Kidney (tissue), 14 donors: ENCODE measurements around the gene ANG. TPM values are rescaled to one million over a fixed set of nuclear protein-coding genes. Genes with fewer than 3 reads are reported as not detected.

Experiments
- DNase-seq, 5 donors: peaks; one replicate each; pipeline ENCODE4 v3.0.0-alpha.2; 2013 to 2020
- FAIRE-seq: peaks from 2 replicates; lab custom pipeline; 2012; peaks lifted over from hg19 to GRCh38; lab: Jason Lieb, UNC
- H3K27ac ChIP-seq, 2 donors: one replicate each; pipeline ENCODE4 v1.7.0; 2013; ENCODE audit warnings: low read depth in 2 of 2, low read length in 2 of 2, inconsistent platforms in 1 of 2
- H3K27me3 ChIP-seq: one replicate; pipeline ENCODE4 v1.7.1; 2013; ENCODE audit warnings: low read length, inconsistent platforms; ENCODE audit not compliant: control insufficient read depth, insufficient read depth
- H3K36me3 ChIP-seq, 3 donors: one replicate each; pipeline versions ENCODE4 v1.7.0 to v1.7.1; 2013; ENCODE audit warnings: low read length in 3 of 3, control low read depth in 1 of 3, inconsistent platforms in 1 of 3; ENCODE audit not compliant: insufficient read depth in 3 of 3, control insufficient read depth in 2 of 3
- H3K4me1 ChIP-seq, 3 donors: one replicate each; pipeline versions ENCODE4 v1.7.0 to v1.7.1; 2013; ENCODE audit warnings: low read length in 3 of 3, inconsistent platforms in 1 of 3, low read depth in 1 of 3; ENCODE audit not compliant: control insufficient read depth in 2 of 3, insufficient read depth in 2 of 3
- H3K4me3 ChIP-seq, 3 donors: one replicate each; pipeline versions ENCODE4 v1.7.0 to v1.8.1; 2013; ENCODE audit warnings: low read length in 3 of 3, control low read depth in 1 of 3, inconsistent platforms in 1 of 3
- H3K9ac ChIP-seq, 3 donors: one replicate each; pipeline versions ENCODE4 v1.7.0 to v1.7.1; 2013; ENCODE audit warnings: low read length in 3 of 3, control low read depth in 1 of 3, inconsistent platforms in 1 of 3
- H3K9me3 ChIP-seq, 3 donors: one replicate each; pipeline versions ENCODE4 v1.7.0 to v1.7.1; 2013; ENCODE audit warnings: low read length in 3 of 3, control low read depth in 1 of 3, inconsistent platforms in 1 of 3; ENCODE audit not compliant: control insufficient read depth in 2 of 3, insufficient read depth in 1 of 3
- intact Hi-C: fragments of 100-400 bp; cut with DNase I; formaldehyde crosslinking; loops from one replicate; pipeline ENCODE4 v1.11.1; 2022
- polyA plus RNA-seq: library from polyadenylated mRNA; stranded (reverse); fragments of 350-450 nt; fragmentation: Illumina TruSeq; extraction: RNeasy Lipid Tissue Mini Kit (QIAGEN cat#74804); gene quantifications from one replicate; pipeline ENCODE4 v1.2.3, GENCODE V29; 2014; ENCODE audit warnings: low read depth, low replicate concordance; ENCODE audit not compliant: insufficient read depth
- total RNA-seq: library from RNA; stranded (reverse); fragmentation: NEBNext Ultra II Directional; extraction: Animal tissue kit (Norgen Biotek cat#: 25700); gene quantifications from one replicate; pipeline ENCODE4 v1.2.1, GENCODE V29; 2021
- TF ChIP-seq, protein P1 (sequence below): IDR thresholded peaks from 3 replicates; pipeline ENCODE4 v1.5.1; 2012; ENCODE audit warnings: mild to moderate bottlenecking, moderate library complexity, borderline replicate concordance; ENCODE audit not compliant: insufficient read depth; ENCODE audit errors: extremely low read depth
- donor health status: control.
- donor health status: control.
- donor health status: control.
- donor health status: control.
- donor health status: control.
- donor health status: DM: yes; HTN: yes; CAD: no.
- donor health status: Normal renal cell carcinoma (clear cell type).

Gene ANG
- total and polyA plus RNA-seq, 2 donors from 2014 or later: 19.4 to 24.5 TPM

GRCh38 chr14:20683125-20683890, 5.3 kb upstream of the ANG start:
- H3K4me1 ChIP-seq: peaks cover 0 to 25% (median 17%) of the 10 kb centered on the region in 3 donors
- no peaks in the 10 kb centered on the region for H3K36me3 ChIP-seq
- TF ChIP-seq, protein P1, sequence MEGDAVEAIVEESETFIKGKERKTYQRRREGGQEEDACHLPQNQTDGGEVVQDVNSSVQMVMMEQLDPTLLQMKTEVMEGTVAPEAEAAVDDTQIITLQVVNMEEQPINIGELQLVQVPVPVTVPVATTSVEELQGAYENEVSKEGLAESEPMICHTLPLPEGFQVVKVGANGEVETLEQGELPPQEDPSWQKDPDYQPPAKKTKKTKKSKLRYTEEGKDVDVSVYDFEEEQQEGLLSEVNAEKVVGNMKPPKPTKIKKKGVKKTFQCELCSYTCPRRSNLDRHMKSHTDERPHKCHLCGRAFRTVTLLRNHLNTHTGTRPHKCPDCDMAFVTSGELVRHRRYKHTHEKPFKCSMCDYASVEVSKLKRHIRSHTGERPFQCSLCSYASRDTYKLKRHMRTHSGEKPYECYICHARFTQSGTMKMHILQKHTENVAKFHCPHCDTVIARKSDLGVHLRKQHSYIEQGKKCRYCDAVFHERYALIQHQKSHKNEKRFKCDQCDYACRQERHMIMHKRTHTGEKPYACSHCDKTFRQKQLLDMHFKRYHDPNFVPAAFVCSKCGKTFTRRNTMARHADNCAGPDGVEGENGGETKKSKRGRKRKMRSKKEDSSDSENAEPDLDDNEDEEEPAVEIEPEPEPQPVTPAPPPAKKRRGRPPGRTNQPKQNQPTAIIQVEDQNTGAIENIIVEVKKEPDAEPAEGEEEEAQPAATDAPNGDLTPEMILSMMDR: no peak
- peak overlapping the region; percentile 98 to 100 for H3K27ac ChIP-seq
- peak overlapping the region; percentile 74 to 99 (median 96) for H3K9ac ChIP-seq
- peak; percentile 83 to 96 (median 91) for DNase-seq
- intact Hi-C loops: loop anchor here (10.0 kb wide), 1 partner anchor 349 kb away; the partner anchor contains the start of gene CCNB1IP1
- no peaks in the 10 kb centered on the region for H3K27me3 ChIP-seq
- FAIRE-seq: no peak
- peak overlapping the region; percentile 79 to 94 (median 91) for H3K4me3 ChIP-seq
- no peaks in the 10 kb centered on the region for H3K9me3 ChIP-seq

DNA sequence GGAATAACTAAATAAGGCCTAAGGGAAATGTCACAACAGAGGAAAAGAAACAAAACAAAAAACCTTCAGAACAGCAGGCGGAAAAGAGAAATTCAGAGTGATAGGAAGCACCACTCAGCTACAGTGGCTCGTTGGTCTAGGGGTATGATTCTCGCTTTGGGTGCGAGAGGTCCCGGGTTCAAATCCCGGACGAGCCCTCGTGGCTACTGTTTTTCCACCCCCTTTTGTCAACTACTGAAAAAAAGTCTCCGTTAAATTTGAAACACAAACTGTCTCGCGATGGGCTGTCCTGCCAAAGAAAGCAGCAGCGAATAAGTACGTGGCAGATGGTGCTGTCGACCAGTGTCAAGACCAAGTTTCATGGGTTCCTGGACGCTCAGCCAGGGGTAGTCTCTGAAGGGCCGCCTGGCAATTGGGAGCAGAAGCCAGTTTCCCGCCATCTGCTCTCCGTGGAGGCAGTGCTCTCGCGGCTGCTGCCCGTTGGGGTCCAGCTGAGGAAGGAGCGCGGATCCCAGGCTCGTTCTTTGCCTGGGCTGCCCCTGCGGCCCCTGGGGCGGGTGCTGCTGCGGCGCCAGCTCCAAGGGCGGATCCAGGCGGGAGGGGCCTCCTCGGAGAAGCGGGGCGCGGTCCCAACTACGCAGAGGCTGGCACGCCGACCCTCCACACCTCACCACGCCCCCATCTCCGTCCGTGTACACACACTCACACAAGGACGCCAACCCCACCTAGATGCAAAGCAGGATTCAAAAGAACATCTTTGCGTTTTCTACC, 4.5 kb upstream of the ANG start, which contains the start of gene RNASE4:
TSS of gene RNASE4 (plus strand) at position 670 of the 771 bp plus-strand sequence. CDS start 14,812 bp downstream, outside the sequence.
- no peak for FAIRE-seq
- intact Hi-C loops: loop anchor here (10.0 kb wide), 1 partner anchor 349 kb away; the partner anchor contains the start of gene CCNB1IP1
- Histone ChIP-seq H3K9me3 (no peaks in the 10 kb centered on the region), H3K27me3 (no peaks in the 10 kb centered on the region), H3K4me3 (peak within 1 kb of the TSS; percentile 79 to 94 (median 91)), H3K27ac (peak within 1 kb of the TSS; percentile 98 to 100), H3K9ac (peak within 1 kb of the TSS; percentile 74 to 99 (median 96)), H3K4me1 (peaks cover 0 to 26% (median 17%) of the 10 kb centered on the region in 3 donors), H3K36me3 (no peaks in the 10 kb centered on the region)
- DNase-seq: peak; percentile 82 to 93 (median 90)
- TF ChIP-seq, protein P1: no peak

DNA sequence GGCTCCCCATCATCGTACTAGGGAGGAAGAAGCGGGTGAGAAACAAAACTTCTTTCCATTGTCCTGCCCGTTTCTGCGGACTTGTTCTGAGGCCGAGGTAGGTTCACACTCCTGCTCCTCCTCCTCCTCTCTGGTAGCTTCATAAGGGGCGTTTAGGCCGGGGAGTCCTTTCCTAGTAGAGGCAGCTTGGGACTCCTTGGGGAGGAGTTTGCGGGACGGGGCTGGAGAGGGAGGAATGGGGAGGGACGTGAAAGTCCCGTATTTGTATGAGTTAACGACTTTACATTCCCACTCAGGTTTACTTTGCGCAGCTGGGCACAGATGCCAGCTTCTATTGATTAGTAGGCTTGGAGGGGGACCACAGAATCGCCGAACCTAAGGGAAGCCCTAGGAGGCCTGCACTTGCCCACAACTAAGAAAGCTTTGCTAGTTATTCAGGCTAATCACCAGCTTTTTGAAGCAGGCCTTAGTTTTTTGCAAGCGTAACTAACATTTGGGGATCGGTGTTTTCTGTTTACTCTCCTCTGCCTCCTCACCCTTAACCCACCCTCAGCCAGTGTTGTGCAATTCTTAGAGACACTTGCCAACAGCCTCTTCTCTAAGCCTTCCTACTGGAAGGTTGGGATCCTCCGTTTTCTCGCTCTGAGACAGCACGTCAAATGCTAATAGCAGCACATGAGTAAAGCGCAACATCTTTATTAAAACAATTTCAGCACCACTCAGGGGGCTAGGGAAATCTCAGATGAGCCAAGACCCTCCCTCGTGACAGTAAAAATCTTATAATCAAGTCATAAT, 3.7 kb upstream of the ANG start:
- Histone ChIP-seq H3K9ac (peak overlapping the region; percentile 70 to 96 (median 74)), H3K4me3 (peak overlapping the region; percentile 79 to 94 (median 91)), H3K27me3 (no peaks in the 10 kb centered on the region), H3K36me3 (no peaks in the 10 kb centered on the region), H3K4me1 (peaks cover 0 to 26% (median 17%) of the 10 kb centered on the region in 3 donors), H3K27ac (peak overlapping the region; percentile 98 to 100), H3K9me3 (no peaks in the 10 kb centered on the region)
- FAIRE-seq (no peak), DNase-seq (peak in 3 of 5 donors; percentile 51 to 71 (median 69))
- TF ChIP-seq, protein P1: no peak
- intact Hi-C loops: loop anchor here (5.0 to 10.0 kb wide), 2 partner anchors 73 to 350 kb away; partner anchors contain the start of gene CCNB1IP1
